ENCODE results near the gene SCART1. TPM values are rescaled to one million over a fixed set of nuclear protein-coding genes. Genes with fewer than 3 reads are reported as not detected.
A peak's percentile ranks its signal among the peaks of the same experiment; 100 is the strongest.
"Not testable (repeated sequence)": the region's sequence is repeated elsewhere in the genome, so short reads cannot be mapped to it uniquely, and the experiment has no call there.

Gene SCART1
- total RNA-seq, 1 donor from 2014 or later, result 2.4 TPM

GRCh38 chr10:133489816-133490588 lies 36.3 kb downstream of the SCART1 start:
- no peak overlapping the region for H3K27ac Mint-ChIP-seq (ENCODE audit: unreplicated experiment)
- H3K9me3 Mint-ChIP-seq (ENCODE audit: low read depth), result peaks cover 41% of the 10 kb centered on the region
- H3K36me3 Mint-ChIP-seq (ENCODE audit: low read depth), result peaks cover 23% of the 10 kb centered on the region
- TF ChIP-seq CTCF (IDR thresholded peaks at IDR 0.05), result no peak
- no peak overlapping the region for H3K4me3 Mint-ChIP-seq (ENCODE audit: unreplicated experiment)
- no peaks in the 10 kb centered on the region for H3K4me1 Mint-ChIP-seq (ENCODE audit: low read depth)
- no peak for DNase-seq (ENCODE audit: low spot score)
- H3K27me3 Mint-ChIP-seq (ENCODE audit: low read depth), result no peaks in the 10 kb centered on the region

GRCh38 chr10:133493562-133493961 lies 39.8 kb downstream of the SCART1 start:
- not testable (repeated sequence) for H3K27me3 Mint-ChIP-seq (ENCODE audit: low read depth); H3K27ac Mint-ChIP-seq (ENCODE audit: unreplicated experiment); H3K4me1 Mint-ChIP-seq (ENCODE audit: low read depth); H3K4me3 Mint-ChIP-seq (ENCODE audit: unreplicated experiment); H3K36me3 Mint-ChIP-seq (ENCODE audit: low read depth); DNase-seq (ENCODE audit: low spot score)
- H3K9me3 Mint-ChIP-seq (ENCODE audit: low read depth), result peaks cover 24% of the 10 kb centered on the region

GRCh38 chr10:133497363-133497762 lies 43.6 kb downstream of the SCART1 start:
- DNase-seq (ENCODE audit: low spot score); H3K4me1 Mint-ChIP-seq (ENCODE audit: low read depth); H3K27me3 Mint-ChIP-seq (ENCODE audit: low read depth); H3K27ac Mint-ChIP-seq (ENCODE audit: unreplicated experiment); H3K4me3 Mint-ChIP-seq (ENCODE audit: unreplicated experiment): not testable (repeated sequence)
- Mint-ChIP-seq H3K9me3 (ENCODE audit: low read depth) (peaks cover 35% of the 10 kb centered on the region), H3K36me3 (ENCODE audit: low read depth) (peaks cover 28% of the 10 kb centered on the region)
- TF ChIP-seq CTCF (IDR thresholded peaks at IDR 0.05), result peak; percentile 66

DNA sequence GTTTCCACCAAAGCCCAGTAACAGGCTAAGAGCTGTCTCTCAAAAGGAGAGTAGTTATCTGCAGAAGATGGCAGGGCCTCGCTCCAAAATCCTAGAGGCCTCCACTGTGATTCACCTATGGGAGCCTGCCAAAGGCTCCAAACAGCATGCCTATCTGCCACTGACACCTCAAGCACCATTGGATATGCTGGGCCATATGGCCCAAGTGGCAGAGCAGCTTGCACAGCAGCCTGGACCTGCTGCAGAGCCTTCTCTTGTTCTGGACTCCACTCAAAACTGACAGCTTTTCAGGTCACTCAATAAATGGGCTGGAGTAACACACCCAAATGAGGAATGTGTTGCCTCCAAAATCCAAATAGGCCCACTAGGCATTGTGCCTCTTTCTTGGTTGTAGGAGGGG lies 45.4 kb downstream of the SCART1 start:
- not testable (repeated sequence) for H3K27me3 Mint-ChIP-seq (ENCODE audit: low read depth); H3K4me1 Mint-ChIP-seq (ENCODE audit: low read depth); DNase-seq (ENCODE audit: low spot score); H3K4me3 Mint-ChIP-seq (ENCODE audit: unreplicated experiment); H3K27ac Mint-ChIP-seq (ENCODE audit: unreplicated experiment)
- Mint-ChIP-seq H3K9me3 (ENCODE audit: low read depth) (peaks cover 32% of the 10 kb centered on the region), H3K36me3 (ENCODE audit: low read depth) (peaks cover 27% of the 10 kb centered on the region)

DNA sequence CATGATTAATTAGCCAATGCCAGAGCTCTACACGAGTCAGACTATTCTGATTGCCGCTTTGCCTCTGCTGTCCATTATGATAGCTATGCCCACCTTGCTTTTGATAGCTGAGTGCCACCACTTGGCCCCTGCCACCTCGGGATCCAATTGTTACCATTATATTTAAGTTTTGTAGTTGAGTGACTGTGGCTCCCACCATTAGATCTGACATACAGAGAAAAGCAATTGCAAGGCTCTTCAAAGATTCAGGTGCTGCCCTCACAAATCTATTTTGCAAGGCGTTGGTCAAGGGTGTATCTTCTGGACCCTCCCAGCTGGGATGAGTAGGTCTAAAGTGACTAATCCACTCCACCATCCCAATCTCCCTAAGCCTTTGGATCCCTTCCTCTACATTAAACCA lies 47.2 kb downstream of the SCART1 start:
- not testable (repeated sequence) for H3K27ac Mint-ChIP-seq (ENCODE audit: unreplicated experiment)
- peaks cover 32% of the 10 kb centered on the region for H3K9me3 Mint-ChIP-seq (ENCODE audit: low read depth)

GRCh38 chr10:133509700-133510099 lies 56.0 kb downstream of the SCART1 start:
- Mint-ChIP-seq H3K9me3 (ENCODE audit: low read depth) (peaks cover 24% of the 10 kb centered on the region), H3K4me1 (ENCODE audit: low read depth) (no peaks in the 10 kb centered on the region), H3K4me3 (ENCODE audit: unreplicated experiment) (no peak overlapping the region), H3K36me3 (ENCODE audit: low read depth) (peaks cover 11% of the 10 kb centered on the region), H3K27ac (ENCODE audit: unreplicated experiment) (no peak overlapping the region), H3K27me3 (ENCODE audit: low read depth) (peaks cover 11% of the 10 kb centered on the region)
- no peak for TF ChIP-seq CTCF (IDR thresholded peaks at IDR 0.05)
- no peak for DNase-seq (ENCODE audit: low spot score)

More for the DNA sequence above, 47.2 kb downstream of the SCART1 start:
- not testable (repeated sequence) for H3K27me3 Mint-ChIP-seq (ENCODE audit: low read depth); H3K4me1 Mint-ChIP-seq (ENCODE audit: low read depth); DNase-seq (ENCODE audit: low spot score); H3K4me3 Mint-ChIP-seq (ENCODE audit: unreplicated experiment)
- H3K36me3 Mint-ChIP-seq (ENCODE audit: low read depth), result peaks cover 28% of the 10 kb centered on the region

DNA sequence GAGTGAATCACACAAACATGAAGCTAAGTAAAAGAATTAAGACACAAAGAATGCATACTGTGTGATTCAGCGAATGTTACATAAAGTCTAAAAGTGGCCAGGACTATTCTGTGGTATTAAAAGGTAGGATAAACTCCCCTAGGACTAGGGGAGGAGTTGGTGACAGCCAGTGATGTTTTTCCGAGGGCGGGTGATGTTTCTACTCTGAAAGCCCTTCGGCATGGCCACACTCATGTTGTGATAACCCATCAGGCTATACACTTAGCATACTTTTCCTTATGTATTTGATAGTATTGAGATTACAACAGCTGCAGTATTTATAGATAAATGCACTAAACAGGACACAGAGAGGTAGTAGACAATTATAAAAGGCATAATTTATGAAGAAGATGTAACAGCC lies 57.7 kb downstream of the SCART1 start:
- Mint-ChIP-seq H3K9me3 (ENCODE audit: low read depth) (peaks cover 24% of the 10 kb centered on the region), H3K27ac (ENCODE audit: unreplicated experiment) (no peak overlapping the region), H3K4me3 (ENCODE audit: unreplicated experiment) (no peak overlapping the region), H3K27me3 (ENCODE audit: low read depth) (peaks cover 11% of the 10 kb centered on the region), H3K36me3 (ENCODE audit: low read depth) (peaks cover 9% of the 10 kb centered on the region), H3K4me1 (ENCODE audit: low read depth) (no peaks in the 10 kb centered on the region)
- TF ChIP-seq CTCF (IDR thresholded peaks at IDR 0.05), result no peak
- DNase-seq (ENCODE audit: low spot score), result no peak

All from chondrocyte (in vitro differentiated cells).